Smooth muscle cell (in vitro differentiated cells): Measurements from ENCODE around the gene SLC46A2. TPM values are rescaled to one million over a fixed set of nuclear protein-coding genes. Genes with fewer than 3 reads are reported as not detected.

Source experiments
- DNase-seq: peaks from one replicate; lab custom pipeline; 2025; ENCODE audit not compliant: unreplicated experiment; lab: John Stamatoyannopoulos, UW
- H2AFZ ChIP-seq: fragments of 200-600 bp; sonication (generic); 2 replicates; pipeline ENCODE4 v1.6.0; 2016; ENCODE audit warnings: antibody characterized with exemption, low read depth, mild to moderate bottlenecking
- H3F3A ChIP-seq: fragments of 200-600 bp; sonication (generic); 2 replicates; pipeline ENCODE4 v1.6.0; 2017; ENCODE audit warnings: antibody characterized with exemption, low read depth
- H3K27ac ChIP-seq: fragments of 200-600 bp; sonication (generic); 2 replicates; pipeline ENCODE4 v1.5.1; 2016; ENCODE audit warnings: low read depth, mild to moderate bottlenecking
- H3K27me3 ChIP-seq: fragments of 200-600 bp; sonication (generic); 2 replicates; pipeline ENCODE4 v1.6.1; 2016; ENCODE audit warnings: low read depth, mild to moderate bottlenecking
- H3K36me3 ChIP-seq: fragments of 200-600 bp; sonication (generic); 2 replicates; pipeline ENCODE4 v1.5.1; 2016; ENCODE audit warnings: low read depth
- H3K4me1 ChIP-seq: fragments of 200-600 bp; sonication (generic); 2 replicates; pipeline ENCODE4 v1.5.1; 2016; ENCODE audit warnings: low read depth
- H3K4me2 ChIP-seq: fragments of 200-600 bp; sonication (generic); 2 replicates; pipeline ENCODE4 v1.6.0; 2016; ENCODE audit warnings: mild to moderate bottlenecking
- H3K4me3 ChIP-seq: fragments of 200-600 bp; sonication (generic); 2 replicates; pipeline ENCODE4 v1.5.1; 2016; ENCODE audit warnings: mild to moderate bottlenecking
- H3K79me2 ChIP-seq: fragments of 200-600 bp; sonication (generic); 2 replicates; pipeline ENCODE4 v1.6.0; 2016; ENCODE audit warnings: low read depth, mild to moderate bottlenecking
- H3K9ac ChIP-seq: fragments of 200-600 bp; sonication (generic); 2 replicates; pipeline ENCODE4 v1.6.0; 2016; ENCODE audit warnings: low read depth
- H3K9me3 ChIP-seq: fragments of 200-600 bp; sonication (generic); replicated peaks from 2 replicates; pipeline ENCODE4 v1.5.1; 2016; ENCODE audit warnings: low read depth
- H4K20me1 ChIP-seq: fragments of 200-600 bp; sonication (generic); 2 replicates; pipeline ENCODE4 v1.6.0; 2016; ENCODE audit warnings: low read depth
- CTCF ChIP-seq: fragments of 200-600 bp; sonication (generic); IDR thresholded peaks from 2 replicates; pipeline ENCODE4 v1.5.1; 2017; ENCODE audit warnings: borderline replicate concordance, mild to moderate bottlenecking, antibody characterized with exemption; ENCODE audit not compliant: insufficient read depth, poor library complexity, severe bottlenecking
- WGBS: methylation state at CpG from one replicate; pipeline ENCODE4 v1.1.7; 2016; ENCODE audit warnings: low lambda C conversion rate; 5-methylcytosine and 5-hydroxymethylcytosine counted together
- polyA plus RNA-seq: library from polyadenylated mRNA; unstranded; fragments of >200 nt; fragmentation: Nextera tagmentation; extraction: Ambion mirVana; gene quantifications from 2 replicates; pipeline ENCODE4 v1.2.1, GENCODE V29; 2016
- total RNA-seq: library from RNA; depleted of rRNA; stranded (reverse); fragments of >200 nt; gene quantifications from 2 replicates; pipeline ENCODE4 v1.2.3, GENCODE V29; 2014

The SLC46A2 gene
- total and polyA plus RNA-seq, 2 experiments from 2014 or later: not detected

DNA sequence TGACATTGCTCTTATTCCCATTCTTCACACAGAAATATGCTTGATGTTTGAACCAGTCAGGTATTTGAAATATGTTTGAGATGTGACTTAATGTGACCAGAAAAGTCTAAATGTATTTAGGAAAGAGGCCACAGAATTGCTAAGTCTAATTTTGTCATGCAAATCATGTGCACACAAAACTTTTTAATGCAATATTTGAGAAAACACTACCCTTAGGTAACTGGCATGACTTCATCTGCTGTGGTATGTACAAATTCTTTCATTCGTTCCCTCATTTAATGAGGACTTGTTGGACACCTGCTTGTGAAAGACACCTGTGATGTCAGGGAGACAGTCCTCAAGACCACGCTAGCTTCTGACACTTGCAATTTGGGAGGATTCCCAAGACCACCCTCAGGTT, 21.1 kb upstream of the SLC46A2 start:
- H4K20me1 ChIP-seq: no peaks in the 10 kb centered on the region
- no peak overlapping the region for H3K9ac ChIP-seq
- H2AFZ ChIP-seq: no peak overlapping the region
- no peaks in the 10 kb centered on the region for H3F3A ChIP-seq
- H3K27me3 ChIP-seq: peaks cover 25% of the 10 kb centered on the region
- no peaks in the 10 kb centered on the region for H3K36me3 ChIP-seq
- TF ChIP-seq CTCF: no peak
- H3K9me3 ChIP-seq: no peaks in the 10 kb centered on the region
- H3K27ac ChIP-seq: no peak overlapping the region
- no peak overlapping the region for H3K4me2 ChIP-seq
- H3K79me2 ChIP-seq: no peaks in the 10 kb centered on the region
- no peaks in the 10 kb centered on the region for H3K4me1 ChIP-seq
- no peak overlapping the region for H3K4me3 ChIP-seq
- no peak for DNase-seq
- WGBS: 85% methylated on average over 2 of the region's 2 CpGs

- H2AFZ ChIP-seq: no peak overlapping the region
- no peaks in the 10 kb centered on the region for H3K9me3 ChIP-seq
- H3F3A ChIP-seq: no peaks in the 10 kb centered on the region
- no peak overlapping the region for H3K9ac ChIP-seq
- H3K4me2 ChIP-seq: no peak overlapping the region
- H3K4me3 ChIP-seq: no peak overlapping the region
- 77% methylated on average over 4 of the region's 4 CpGs for WGBS
- no peaks in the 10 kb centered on the region for H4K20me1 ChIP-seq
- peaks cover 19% of the 10 kb centered on the region for H3K27me3 ChIP-seq
- no peak for TF ChIP-seq CTCF
- no peaks in the 10 kb centered on the region for H3K4me1 ChIP-seq
- no peaks in the 10 kb centered on the region for H3K36me3 ChIP-seq
- DNase-seq: no peak
- no peaks in the 10 kb centered on the region for H3K79me2 ChIP-seq
- no peak overlapping the region for H3K27ac ChIP-seq
Measured at GRCh38 chr9:112905084-112905483, 14.4 kb upstream of the SLC46A2 start.

DNA sequence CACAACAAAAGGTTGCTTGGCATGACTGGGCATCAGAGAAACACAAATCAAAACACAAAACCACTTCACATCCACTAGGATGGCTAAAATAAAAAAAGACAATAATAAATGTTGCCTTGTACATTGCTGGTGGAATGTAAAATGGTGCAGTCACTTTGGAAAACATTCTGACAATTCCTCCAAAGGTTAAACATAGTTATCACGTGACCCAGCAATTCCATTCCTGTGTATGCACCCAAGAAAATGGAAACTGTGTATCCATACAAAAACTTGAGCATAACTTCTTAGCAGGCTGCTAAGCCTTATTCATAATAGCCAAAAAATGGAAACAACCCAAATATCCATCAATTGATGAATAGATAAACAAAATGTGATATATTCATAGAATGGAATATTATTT, 10.2 kb upstream of the SLC46A2 start:
- Histone ChIP-seq H3K9me3 (no peaks in the 10 kb centered on the region), H4K20me1 (no peaks in the 10 kb centered on the region), H3K4me2 (no peak overlapping the region), H2AFZ (no peak overlapping the region), H3K79me2 (no peaks in the 10 kb centered on the region), H3K4me1 (no peaks in the 10 kb centered on the region), H3K27ac (no peak overlapping the region), H3K36me3 (no peaks in the 10 kb centered on the region), H3K4me3 (no peak overlapping the region), H3K27me3 (peaks cover 5% of the 10 kb centered on the region), H3K9ac (no peak overlapping the region), H3F3A (no peaks in the 10 kb centered on the region)
- no peak for TF ChIP-seq CTCF
- DNase-seq: no peak
- WGBS: 89% methylated on average over 1 of the region's 1 CpG

DNA sequence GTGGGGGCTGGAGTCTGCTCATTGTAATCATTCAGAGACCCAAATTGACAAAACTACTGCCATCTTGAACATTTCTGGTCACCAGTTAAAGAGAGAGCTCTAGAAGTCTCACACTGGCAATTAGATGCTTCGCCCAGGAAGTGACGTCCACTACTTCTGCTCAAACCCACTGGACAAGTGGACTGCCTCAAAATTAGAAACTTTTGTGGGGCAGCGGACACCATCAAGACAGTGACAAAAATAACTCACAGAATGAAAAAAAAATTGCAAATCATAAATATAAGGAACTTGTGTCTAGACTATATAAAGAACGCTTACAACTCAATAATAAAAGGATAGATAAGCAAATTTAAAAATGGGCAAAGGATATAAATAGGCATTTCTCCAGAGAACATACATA, 9.8 kb upstream of the SLC46A2 start:
- DNase-seq: no peak
- Histone ChIP-seq H3K9ac (no peak overlapping the region), H3K4me3 (no peak overlapping the region), H3K36me3 (no peaks in the 10 kb centered on the region), H4K20me1 (no peaks in the 10 kb centered on the region), H3F3A (no peaks in the 10 kb centered on the region), H2AFZ (no peak overlapping the region), H3K79me2 (no peaks in the 10 kb centered on the region), H3K27ac (no peak overlapping the region), H3K9me3 (no peaks in the 10 kb centered on the region), H3K4me1 (no peaks in the 10 kb centered on the region), H3K27me3 (peaks cover 5% of the 10 kb centered on the region), H3K4me2 (no peak overlapping the region)
- WGBS: 92% methylated on average over 4 of the region's 4 CpGs
- TF ChIP-seq CTCF: no peak
